ENCODE data around the gene MRPS6.
A peak's percentile ranks its signal among the peaks of the same experiment; 100 is the strongest.

Gene MRPS6

DNA sequence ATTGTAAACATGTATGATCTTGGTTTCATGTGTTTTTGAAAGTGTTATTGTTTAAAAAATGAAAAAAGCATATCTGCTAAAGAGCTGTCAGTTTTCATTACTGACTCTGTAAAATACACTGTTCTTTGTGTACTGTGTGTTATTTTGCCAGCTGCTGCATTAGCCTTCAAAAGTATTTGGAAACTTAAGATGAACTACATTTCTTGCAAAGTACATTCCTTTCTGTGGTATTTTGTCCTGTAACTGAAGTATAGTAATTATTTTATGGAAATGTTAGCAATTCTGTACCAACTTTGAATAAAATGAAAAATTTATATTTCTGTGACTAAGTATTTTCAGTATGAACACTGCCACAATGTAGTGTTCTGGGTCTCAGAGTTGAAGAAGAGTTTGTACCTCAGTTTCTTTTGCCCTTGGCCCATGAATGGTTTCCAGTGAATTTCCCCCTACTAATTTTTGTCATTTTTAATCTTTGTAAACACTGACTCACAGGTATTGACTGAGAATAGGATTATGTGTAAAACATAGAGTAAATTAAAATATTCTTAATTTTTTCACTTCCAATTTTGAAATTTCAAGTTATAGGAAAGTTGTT, 32.7 kb downstream of the MRPS6 start:
- no peak for DNase-seq

DNA sequence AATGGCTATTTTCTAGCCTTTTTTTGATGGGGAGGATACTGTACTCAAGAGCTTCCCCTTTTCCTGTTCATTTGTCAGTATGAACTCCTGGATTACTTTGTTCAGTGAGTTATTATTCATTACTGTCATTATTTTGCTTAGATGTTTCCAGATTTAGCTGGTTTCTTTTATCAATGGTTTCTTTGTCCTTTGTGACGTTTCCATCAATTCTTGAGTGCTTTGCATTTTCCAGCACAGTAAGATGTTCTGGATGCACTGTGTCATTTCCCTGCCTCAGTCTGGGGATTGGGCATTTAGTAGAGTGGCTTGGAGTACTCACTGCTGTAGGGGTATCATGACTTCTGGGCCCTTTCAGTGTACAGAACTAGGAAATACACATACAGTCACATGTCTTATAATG, 34.2 kb downstream of the MRPS6 start:
- no peak for DNase-seq

DNA sequence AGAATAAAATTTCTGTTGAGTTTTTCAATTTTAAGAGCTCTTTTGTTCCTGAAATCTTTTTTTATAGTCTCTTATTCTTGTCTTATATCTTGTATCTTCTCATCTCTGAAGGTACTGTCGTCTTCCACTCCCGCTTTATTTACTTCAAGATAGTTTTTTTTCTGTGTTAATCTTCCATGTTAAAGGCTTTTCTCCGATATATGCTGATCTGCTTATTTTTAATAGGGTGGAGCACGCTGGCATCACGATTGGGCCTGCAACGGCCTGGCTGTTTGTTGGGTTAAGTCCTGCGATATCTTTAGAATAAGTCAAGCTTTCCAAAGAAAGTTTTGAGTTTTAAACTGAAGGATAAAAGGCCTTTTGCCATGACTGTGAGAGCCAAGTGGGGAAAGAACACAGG, 35.7 kb downstream of the MRPS6 start:
- no peak for DNase-seq

DNA sequence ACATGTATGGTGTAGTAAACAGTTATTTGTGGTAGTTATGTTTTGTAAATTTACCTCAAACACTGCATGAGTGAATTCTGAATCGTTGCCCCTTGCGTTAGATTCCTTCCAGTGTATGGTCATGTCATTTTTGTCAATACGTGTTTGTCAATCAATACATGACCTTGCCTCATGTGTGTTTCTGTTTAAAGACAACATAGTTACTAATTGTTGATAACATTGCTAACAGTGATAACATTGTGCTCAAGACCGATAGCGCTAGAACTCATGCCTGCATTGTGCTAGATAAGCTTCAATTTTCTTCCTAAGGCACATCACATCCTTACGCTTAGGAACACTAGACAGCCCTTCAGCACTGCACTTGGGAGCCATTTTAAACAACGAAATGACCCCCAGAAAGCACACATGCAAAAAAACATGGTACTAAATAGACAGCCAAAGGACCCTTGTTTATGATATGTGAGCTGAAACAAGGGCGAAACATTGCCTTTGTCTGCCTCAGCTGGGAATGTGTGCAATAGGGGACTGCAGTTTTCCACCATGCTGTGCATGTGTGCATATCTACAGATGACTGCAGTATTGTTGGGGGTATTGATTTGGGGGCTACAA, 37.3 kb downstream of the MRPS6 start:
- no peak for DNase-seq

DNA sequence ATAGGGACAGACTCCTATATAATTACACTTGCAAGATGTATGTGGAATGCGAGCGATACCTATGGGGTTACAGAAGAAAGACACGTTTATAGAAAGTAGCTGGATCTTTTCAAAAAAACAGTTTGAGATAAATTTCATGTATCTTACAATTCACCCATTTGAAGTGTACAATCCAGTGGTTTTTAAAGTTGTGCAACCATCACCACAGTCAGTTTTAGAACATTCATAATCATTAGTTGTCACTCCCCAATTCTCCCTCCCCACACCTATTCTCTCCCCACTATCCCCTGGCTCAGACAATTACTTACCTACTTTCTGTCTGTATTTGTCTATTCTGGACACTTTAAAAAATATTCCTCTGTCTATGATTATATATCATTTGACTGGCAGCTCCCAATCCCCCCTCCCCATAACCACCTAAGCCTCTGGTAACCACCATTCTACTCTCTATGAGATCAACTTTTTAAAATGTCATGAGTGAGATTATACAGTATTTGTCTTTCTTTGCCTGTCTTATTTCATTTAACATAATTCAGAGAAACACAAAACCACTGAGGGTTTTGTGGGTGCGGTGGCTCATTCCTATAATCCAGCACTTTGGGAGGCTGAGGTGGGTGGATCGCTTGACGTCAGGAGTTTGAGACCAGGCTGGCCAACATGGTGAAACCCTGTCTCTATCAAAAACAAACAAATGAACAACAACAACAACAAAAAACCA, 39.1 kb downstream of the MRPS6 start:
- DNase-seq = no peak

DNA sequence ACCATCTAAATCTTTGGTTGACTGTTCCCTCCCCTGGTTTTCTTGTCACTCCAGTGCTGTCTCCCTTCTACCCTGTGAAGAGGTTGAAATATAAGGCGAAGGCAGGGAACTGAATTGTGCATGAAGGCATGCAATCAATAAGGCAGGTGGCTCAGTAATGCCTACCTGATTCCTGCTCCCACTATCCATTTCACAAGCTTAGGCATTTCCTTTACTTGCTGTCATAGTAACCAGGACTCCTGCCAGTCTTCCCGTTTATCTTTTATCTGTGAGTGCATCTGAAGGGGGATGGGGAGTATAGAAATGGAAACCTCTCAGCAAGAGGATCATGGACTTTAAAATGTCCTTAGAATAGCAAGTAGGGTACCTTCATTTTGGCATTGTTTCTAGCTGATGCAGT, 40.5 kb downstream of the MRPS6 start:
- no peak for DNase-seq

DNA sequence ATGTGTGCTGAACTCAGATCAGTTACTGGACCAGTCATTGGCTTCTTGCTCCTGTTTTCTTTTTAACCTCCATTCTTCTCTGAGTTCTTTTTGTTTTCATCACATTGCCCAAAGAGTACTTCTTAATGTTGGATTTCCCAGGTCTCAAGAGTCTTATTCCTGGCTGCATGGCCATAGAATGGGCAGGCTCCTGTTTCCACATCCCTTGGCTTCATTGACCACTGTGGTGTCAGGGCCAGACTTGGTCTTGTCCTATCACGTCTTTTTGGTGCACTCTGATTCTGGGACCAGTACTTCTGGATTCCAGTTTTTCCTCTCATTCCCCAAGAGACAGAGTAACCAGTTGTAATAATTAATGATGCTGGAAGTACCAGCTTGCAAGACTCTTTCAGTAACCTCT, 41.8 kb downstream of the MRPS6 start:
- no peak for DNase-seq

DNA sequence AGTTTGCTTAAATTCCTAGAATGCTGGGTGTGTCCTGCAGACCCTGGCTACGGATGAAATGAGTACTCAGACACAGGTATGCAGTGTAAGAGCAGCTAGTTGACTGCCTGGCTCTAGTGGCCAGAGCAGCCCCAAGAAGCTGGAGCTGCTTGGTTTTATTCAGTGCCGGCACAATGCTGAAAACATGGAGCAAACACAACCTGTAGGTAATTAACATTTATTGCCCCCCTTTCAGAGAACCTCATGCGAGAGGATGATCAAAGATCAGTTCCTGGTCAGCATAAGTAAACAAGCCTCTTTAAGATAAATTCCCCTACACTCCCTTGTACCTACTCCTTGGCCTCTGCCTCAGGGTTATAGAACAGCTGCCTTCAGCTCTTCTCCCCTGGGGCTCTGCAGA, 43.2 kb downstream of the MRPS6 start:
- DNase-seq = no peak

DNA sequence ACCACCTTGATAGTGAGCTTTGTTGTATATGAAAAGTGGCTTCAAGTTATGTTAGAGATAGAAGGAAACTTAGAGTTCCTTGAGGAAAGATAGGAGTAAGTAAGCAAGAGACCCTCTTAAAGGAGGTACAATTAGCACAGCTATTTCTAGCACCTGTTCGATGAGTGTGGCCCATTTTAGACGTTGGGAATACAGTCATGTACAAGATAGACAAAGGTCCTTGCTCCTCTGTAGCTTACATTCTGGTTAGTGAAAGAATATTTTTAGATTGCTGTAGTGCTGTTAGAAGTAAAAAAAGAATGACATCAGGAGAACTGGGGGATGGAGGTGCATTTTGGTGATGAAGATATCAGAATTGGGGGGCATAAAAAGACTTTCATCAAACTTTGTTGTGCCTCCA, 47.5 kb downstream of the MRPS6 start:
- DNase-seq = no peak

DNA sequence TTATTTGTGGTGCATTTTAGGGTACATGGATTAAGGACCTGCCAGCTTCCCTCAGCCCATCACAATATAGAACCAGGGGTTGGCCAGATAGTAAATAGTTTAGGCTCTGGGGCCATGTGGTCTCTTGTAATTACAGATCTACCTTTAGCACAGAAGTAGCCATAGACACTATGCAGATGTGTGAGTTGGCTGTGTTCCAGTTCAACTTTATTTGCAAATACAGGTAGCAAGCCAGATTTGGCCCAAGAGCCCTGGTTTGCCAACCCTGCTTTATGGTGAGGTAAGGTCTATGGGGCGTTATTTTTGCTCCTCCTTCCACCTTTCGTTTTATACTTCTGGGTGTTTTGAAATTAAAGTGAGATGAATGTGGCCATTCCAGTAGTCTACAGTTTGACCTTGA, 48.7 kb downstream of the MRPS6 start:
- DNase-seq = no peak

DNA sequence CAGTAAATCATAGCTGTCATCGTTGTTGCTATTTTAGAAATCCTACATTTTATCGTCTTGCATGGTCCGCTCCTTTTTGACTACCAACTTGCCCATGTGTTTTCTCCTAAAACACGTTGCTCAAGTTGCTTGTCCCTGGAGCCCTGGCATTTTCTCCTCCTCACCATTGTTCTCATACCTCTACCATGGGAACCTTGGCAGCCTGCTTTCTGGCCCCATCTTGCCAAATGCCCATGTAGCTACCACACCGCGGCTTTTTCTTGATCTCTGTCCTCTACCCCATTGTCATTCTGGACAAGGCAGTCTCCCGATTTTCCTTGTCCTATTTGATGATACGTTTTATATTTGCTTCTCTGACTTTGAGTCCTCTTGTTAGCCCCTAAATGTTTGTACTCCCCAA, 50.2 kb downstream of the MRPS6 start:
- DNase-seq = no peak

DNA sequence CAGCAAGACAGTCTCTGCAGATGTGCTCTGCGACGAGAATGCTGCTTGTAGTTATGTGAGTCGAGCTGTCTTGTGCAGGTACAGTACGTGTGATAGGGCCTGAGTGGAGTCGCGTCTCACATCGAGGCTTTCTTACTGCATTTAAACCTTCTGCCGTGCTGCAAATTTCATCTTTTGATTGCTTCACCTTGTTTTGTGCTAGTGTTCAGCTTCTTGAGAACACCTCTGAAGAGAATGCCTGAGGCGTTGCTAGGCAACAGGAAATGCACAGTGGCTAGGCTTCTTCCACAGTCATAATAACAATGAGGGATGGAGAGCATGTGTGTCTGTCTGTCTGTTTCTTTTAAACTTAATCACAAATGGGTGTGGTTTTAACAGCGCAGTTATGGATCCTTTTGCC, 52.9 kb downstream of the MRPS6 start:
- no peak for DNase-seq

DNA sequence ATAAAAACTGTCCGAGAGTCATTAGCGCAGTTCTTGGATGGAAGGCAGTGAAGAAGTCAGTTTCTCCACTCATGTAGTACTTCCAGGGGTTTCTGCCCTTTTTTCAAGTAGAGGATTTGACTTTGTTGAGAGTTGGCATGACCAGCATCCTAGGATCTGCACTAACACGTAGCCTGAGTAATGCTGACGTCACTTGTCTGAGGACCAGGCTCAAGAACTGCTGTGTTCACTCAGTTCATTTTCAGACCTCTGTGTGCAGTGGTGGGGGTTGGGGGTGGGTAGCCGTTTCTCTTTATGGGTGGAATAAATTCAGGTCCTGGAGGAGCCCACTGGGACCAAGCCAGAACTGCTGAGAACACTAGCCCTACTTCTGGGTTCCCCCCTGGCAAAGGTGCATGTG, 53.3 kb downstream of the MRPS6 start:
- DNase-seq = no peak

DNA sequence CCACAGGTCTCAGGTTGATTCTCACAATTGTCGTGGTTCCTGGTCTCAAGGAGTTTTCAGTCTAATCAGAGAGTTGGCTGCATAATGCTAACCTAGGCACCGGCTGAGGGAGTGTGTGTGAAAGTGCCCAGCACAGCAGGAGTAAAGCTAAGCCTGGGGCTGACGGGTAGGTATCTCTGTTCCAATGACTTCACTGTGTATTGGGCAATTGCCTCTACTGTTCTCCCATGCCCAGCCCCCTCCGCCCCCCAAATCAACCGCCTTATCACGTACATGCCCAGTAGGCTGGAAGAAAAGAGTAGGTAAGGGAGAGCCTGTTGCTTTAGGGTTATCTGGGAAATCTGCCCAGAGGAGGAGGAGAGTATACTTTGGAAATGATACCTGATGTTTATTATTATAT, 54.7 kb downstream of the MRPS6 start:
- DNase-seq = no peak

DNA sequence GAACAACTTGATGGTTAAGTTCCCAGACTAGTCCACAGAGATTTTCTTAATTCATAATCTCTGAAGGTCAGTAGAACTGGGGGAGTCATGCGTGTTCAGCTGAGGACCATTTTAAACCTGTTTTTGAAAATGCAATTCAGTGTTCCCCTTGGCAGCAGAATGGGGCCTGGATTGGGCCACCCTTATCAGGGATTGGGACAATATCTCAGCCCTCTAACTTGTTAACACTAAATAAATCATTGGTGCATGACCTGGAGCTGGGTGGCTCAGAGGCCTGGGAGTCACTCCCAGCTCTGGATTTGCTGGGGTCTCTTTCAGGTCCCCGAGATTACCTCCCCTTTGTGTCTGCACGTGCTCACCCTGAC, 55.3 kb downstream of the MRPS6 start:
- DNase-seq = no peak

DNA sequence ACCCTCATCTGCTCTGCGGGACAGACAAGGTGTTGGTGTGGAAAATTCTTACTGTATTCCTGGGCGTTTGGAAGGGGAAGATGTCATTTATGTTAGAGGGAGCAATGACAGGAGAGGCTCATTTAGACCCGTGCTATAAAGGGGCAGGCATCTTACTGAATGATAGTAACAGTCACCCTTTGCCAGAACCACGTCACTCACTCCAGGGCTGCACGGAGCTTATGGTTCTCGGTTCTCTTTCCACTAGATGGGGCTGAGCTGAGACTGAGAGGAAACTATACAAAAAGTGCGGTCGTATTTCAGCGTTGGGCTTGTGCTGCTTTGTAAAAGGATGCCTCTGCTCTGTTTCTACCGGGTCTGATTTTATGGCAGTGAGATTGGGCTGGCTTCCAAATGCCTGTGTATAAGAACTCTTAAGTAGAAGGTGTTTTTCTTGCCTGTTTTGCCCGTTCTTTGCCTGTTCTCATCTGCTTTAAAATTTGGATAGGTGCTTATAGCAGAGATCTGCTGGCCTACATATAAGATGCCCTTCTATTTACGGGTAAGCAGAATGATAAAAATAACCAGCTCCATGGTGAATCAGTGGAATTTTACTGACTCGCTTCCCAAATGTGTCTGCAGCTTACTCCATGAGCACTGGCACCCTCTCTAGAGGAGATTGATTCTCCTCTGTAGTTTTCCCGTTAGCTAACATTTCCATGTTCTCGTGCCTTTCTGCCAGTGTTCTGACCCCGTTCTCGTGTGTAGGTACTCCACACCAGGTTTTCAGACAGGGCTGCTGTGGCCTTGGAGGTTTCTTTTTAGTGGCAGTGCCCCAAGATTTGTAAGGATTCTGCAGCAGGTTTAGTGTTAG, 55.9 kb downstream of the MRPS6 start:
- DNase-seq = peak; percentile 79

DNA sequence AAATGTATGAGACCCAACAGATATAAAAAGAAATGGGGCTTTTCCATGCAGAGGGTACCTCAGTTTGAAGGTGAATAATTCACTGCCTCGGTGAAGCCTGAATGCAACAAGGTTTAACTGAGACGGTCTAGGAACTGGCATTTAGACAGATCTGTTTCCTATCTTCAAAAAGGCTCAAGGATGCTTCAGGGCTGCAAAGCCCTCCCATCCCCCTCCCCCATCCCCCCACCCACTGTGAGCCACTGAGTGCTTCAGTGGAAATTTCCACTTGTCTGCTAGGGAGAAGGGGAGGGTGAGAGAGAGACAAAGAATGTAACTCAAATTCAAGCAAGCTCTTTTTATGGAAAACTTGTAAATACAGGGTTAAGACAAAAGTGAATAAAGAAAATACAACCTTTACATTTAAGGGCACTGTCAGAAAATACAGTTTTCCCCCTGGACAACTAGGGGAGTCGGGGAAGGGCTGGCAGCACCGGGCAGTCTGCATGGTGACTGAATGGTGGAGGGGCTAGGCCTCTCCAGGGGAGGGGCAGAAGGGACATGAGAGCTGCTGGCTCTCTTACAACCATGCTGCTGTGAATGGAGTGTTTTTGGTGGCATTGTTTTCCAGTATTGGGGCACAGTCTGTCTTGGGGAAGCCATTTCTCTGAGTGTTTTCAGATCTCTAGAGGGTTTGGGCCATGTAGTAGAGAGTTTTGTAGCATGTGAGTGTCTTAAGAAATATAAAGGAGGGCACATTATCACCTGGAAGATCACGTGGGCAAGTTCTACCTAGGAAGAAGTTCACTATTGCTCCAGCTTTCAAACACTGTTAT, 56.7 kb downstream of the MRPS6 start:
- peak; percentile 27 for DNase-seq

DNA sequence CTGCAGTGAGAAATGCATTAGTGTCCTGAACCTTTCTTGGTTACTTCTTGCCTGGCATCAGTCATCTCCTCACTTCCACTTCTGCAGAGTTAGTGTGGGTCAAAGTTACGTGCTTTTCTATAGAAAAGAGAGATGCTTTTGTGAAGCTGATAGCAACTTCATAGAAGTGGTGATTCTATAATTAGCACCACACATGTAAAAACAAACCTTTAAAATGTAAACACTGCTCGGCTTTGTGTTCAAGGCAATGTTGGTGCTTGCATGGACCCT, 57.3 kb downstream of the MRPS6 start:
- DNase-seq = no peak

DNA sequence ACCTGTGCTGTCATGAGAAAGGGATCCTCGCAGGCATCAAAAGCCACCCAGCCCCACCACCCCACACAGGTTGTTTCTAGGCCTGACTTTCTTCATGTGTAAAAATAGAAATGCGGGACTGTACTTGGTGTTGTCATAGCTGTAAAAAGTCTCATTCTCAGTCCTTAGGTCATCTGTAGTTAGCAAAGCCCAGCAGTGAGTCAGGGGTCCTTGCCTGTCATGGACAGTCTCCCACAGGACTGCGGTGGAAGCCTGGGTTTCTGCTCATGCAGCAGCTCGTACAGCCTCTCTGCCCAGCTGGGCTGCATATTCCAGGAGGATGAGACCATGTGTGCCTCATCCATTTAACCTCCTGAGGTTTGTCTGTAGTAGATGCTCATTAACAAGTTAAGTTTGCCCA, 58.2 kb downstream of the MRPS6 start:
- DNase-seq = no peak

DNA sequence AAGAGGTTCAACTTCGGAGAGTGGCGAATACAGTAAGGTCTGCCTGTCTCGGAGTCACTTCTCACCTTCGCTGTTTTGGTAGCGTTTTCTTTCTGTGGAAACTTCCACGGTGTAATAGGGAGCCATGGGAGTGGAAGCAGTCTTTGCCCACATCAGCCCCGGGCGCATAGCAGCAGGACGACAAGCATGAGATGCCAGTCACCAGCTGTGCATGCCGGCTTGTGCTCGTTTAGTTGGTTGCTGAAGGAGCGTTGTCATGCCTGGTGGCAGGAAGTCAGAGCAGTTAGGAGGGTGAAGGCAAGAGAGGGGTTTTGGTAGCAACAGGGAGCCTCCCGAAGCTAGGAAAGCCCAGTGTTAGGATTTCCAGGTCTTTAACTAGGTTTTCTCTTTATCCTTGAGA, 58.8 kb downstream of the MRPS6 start:
- no peak for DNase-seq

DNA sequence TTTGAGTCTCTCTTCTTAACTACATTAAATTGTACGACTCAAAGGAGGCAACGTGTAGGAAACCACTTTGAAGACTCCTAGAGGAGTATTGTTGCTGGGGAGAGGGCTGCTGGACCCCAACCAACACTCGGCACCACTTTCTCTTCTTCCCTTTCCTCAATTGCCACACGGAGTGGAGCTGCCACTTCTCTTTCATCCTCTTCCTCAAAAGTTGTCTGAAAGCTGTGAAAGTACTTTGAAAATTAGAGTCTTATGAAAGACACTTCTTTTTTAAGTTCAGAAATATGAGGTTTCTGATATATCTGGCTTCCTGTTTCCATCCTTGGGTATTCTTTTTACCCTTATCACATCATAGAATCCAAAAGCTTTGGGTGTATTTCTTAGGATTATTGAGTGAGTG, 59.5 kb downstream of the MRPS6 start:
- no peak for DNase-seq

DNA sequence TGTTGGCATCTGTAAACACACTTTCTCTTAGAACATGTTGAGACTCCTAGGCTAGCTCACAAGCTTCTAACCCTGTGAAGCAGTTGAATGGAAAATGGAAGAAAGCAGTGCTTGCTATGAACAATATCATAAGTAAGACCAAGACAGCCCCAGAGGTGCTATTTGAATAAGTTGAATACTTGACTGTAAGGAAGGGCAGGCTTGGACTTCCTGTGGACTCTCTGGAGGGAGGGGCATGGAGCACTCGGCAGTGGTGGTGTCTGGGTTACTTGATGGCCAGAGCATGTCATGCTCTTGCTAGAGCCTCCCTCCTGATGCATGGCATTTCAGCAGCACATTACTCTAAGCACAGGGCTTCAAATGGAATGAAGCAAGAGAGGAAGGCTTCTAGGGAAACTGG, 60.0 kb downstream of the MRPS6 start:
- DNase-seq = no peak

DNA sequence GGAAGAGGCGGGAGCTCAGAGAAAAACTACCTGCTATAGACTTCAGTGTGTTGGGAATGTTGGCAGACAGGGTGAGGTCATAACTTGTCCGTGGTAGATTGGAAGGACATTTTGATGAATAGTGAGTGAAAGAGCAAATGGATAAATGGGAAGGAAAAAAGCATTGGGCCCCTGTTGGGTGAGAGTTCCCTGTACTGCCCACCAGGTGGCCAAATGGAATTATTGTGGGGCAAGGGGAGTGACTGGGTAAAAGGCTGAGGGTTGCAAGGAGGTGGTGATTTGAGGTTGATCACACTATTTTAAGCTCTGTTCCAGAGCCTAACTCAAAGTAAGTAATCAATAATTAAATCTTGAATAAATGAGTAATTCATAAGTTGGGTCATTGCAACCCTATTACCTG, 60.4 kb downstream of the MRPS6 start:
- DNase-seq = no peak

Measured in NCI-H510A treated with DMSO at 0.1 percent for 48 hours (cell line).